Effector memory CD8-positive, alpha-beta T cell (primary cell): Measurements from ENCODE around the gene HIRA.
A peak's percentile ranks its signal among the peaks of the same experiment; 100 is the strongest.

Source experiments
- ATAC-seq: fragments of 150-1000 bp; cut with Tn5 transposase; replicated peaks from 2 replicates; pipeline ENCODE4 v1.10.0; 2021; ENCODE audit warnings: mild to moderate bottlenecking, moderate library complexity
- DNase-seq, 3 experiments: peaks; one replicate each; pipeline ENCODE4 v3.0.0; 2021
- H3K27ac Mint-ChIP-seq, 2 donors: one replicate each; pipeline ENCODE4 v1.8.0; 2022; ENCODE audit warnings: mild to moderate bottlenecking in 2 of 2, mixed read lengths in 2 of 2, moderate library complexity in 2 of 2
- H3K27me3 Mint-ChIP-seq, 2 donors: one replicate each; pipeline ENCODE4 v1.8.0; 2022; ENCODE audit warnings: mixed read lengths in 2 of 2
- H3K36me3 Mint-ChIP-seq: one replicate; pipeline ENCODE4 v1.8.0; 2022; ENCODE audit warnings: mild to moderate bottlenecking, moderate library complexity, mixed read lengths; ENCODE audit not compliant: insufficient read depth
- H3K4me1 Mint-ChIP-seq, 2 donors: one replicate each; pipeline ENCODE4 v1.8.0; 2022; ENCODE audit warnings: low read depth in 2 of 2, mixed read lengths in 2 of 2
- H3K4me3 Mint-ChIP-seq, 2 donors: one replicate each; pipeline ENCODE4 v1.8.0; 2022; ENCODE audit warnings: mild to moderate bottlenecking in 2 of 2, mixed read lengths in 2 of 2, moderate library complexity in 2 of 2
- H3K9me3 Mint-ChIP-seq, 2 donors: one replicate each; pipeline ENCODE4 v1.8.0; 2022; ENCODE audit warnings: mixed read lengths in 2 of 2

Gene HIRA

GRCh38 chr22:19424186-19424500 lies 7.4 kb downstream of the HIRA start:
- peaks cover 62 to 85% of the 10 kb centered on the region in 2 donors for H3K4me1 Mint-ChIP-seq
- DNase-seq (no peak), ATAC-seq (no peak)
- peaks cover 20% of the 10 kb centered on the region for H3K36me3 Mint-ChIP-seq
- peak overlapping the region; percentile 47 to 96 for H3K27ac Mint-ChIP-seq
- H3K9me3 Mint-ChIP-seq: no peaks in the 10 kb centered on the region
- no peak overlapping the region for H3K4me3 Mint-ChIP-seq
- H3K27me3 Mint-ChIP-seq: no peaks in the 10 kb centered on the region

- Mint-ChIP-seq H3K27ac (peak overlapping the region; percentile 95 to 96), H3K36me3 (peaks cover 21% of the 10 kb centered on the region), H3K27me3 (no peaks in the 10 kb centered on the region), H3K4me1 (peaks cover 64 to 85% of the 10 kb centered on the region in 2 donors), H3K4me3 (peak overlapping the region; percentile 1 to 51), H3K9me3 (no peaks in the 10 kb centered on the region)
- DNase-seq (no peak), ATAC-seq (no peak)
These were observed 8.9 kb downstream of the HIRA start for GRCh38 chr22:19422440-19423301.

GRCh38 chr22:19420321-19420720 lies 11.2 kb downstream of the HIRA start:
- ATAC-seq (peak; percentile 10), DNase-seq (no peak)
- H3K4me3 Mint-ChIP-seq: peak overlapping the region; percentile 68 to 77
- H3K36me3 Mint-ChIP-seq: peaks cover 18% of the 10 kb centered on the region
- H3K27ac Mint-ChIP-seq: peak overlapping the region; percentile 95 to 96
- no peaks in the 10 kb centered on the region for H3K27me3 Mint-ChIP-seq
- H3K4me1 Mint-ChIP-seq: peaks cover 62 to 74% of the 10 kb centered on the region in 2 donors
- H3K9me3 Mint-ChIP-seq: no peaks in the 10 kb centered on the region

- DNase-seq: peak; percentile 47 to 59 (median 56)
These were observed 11.9 kb downstream of the HIRA start for GRCh38 chr22:19419464-19420178.

DNA sequence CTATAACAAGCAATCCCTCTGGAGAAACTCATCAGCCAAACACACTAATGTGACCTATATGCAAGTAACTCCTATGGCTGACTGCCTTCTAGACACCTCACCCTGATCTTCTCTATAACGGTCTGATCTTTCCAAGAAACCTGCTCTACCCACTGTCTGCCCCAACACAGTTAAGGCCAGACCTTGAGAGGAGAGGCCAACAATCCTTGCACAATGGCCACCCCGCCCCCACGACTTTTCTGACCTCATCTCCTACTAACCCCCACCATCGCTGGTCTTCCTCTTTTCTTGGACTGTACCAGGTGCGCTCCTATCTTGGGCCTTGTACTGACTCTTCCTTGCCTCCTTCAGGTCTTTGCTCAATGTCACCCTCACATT lies 12.5 kb downstream of the HIRA start:
- H3K27ac Mint-ChIP-seq: peak overlapping the region; percentile 95 to 96
- peaks cover 18% of the 10 kb centered on the region for H3K36me3 Mint-ChIP-seq
- H3K4me3 Mint-ChIP-seq: peak overlapping the region; percentile 68 to 77
- H3K9me3 Mint-ChIP-seq: no peaks in the 10 kb centered on the region
- no peaks in the 10 kb centered on the region for H3K27me3 Mint-ChIP-seq
- DNase-seq: no peak
- H3K4me1 Mint-ChIP-seq: peaks cover 55 to 68% of the 10 kb centered on the region in 2 donors
- ATAC-seq: no peak

More at GRCh38 chr22:19419464-19420178, 11.9 kb downstream of the HIRA start:
- Mint-ChIP-seq H3K27ac (peak overlapping the region; percentile 95 to 96), H3K27me3 (no peaks in the 10 kb centered on the region), H3K4me1 (peaks cover 59 to 71% of the 10 kb centered on the region in 2 donors), H3K4me3 (peak overlapping the region; percentile 68 to 77), H3K9me3 (no peaks in the 10 kb centered on the region), H3K36me3 (peaks cover 18% of the 10 kb centered on the region)
- ATAC-seq: peak; percentile 95

- Mint-ChIP-seq H3K4me3 (peak overlapping the region in 1 of 2 donors; percentile 18), H3K9me3 (no peaks in the 10 kb centered on the region), H3K36me3 (peaks cover 20% of the 10 kb centered on the region), H3K27ac (peak overlapping the region; percentile 65 to 94), H3K27me3 (no peaks in the 10 kb centered on the region), H3K4me1 (peaks cover 40 to 48% of the 10 kb centered on the region in 2 donors)
- ATAC-seq: no peak
- DNase-seq: no peak
These were observed 18.6 kb downstream of the HIRA start for GRCh38 chr22:19412923-19413322.

GRCh38 chr22:19412478-19412877 lies 19.1 kb downstream of the HIRA start:
- Mint-ChIP-seq H3K27ac (peak overlapping the region; percentile 65 to 94), H3K36me3 (peaks cover 25% of the 10 kb centered on the region), H3K4me3 (peak overlapping the region in 1 of 2 donors; percentile 18), H3K4me1 (peaks cover 38 to 45% of the 10 kb centered on the region in 2 donors), H3K27me3 (no peaks in the 10 kb centered on the region), H3K9me3 (no peaks in the 10 kb centered on the region)
- DNase-seq (no peak), ATAC-seq (no peak)

DNA sequence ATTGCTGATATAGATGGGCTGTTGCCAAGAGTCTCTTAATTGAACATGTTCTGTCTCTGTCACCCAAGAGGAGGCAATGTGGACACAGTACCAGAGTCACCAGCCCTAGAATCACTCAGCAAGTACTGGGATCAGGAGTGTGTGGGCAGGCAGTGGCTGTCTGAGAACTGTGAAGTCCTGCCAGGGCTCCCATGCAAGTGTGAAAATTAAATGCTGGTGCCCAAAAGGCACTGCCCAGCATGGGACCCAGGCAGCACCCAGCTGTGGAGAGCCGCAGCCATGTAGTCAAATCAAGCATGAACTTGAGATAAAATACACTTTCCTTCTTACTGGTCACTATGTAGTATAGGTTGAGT lies 19.9 kb downstream of the HIRA start:
- DNase-seq (no peak), ATAC-seq (no peak)
- Mint-ChIP-seq H3K27me3 (no peaks in the 10 kb centered on the region), H3K4me1 (peaks cover 33 to 45% of the 10 kb centered on the region in 2 donors), H3K4me3 (no peak overlapping the region), H3K9me3 (no peaks in the 10 kb centered on the region), H3K27ac (peak overlapping the region; percentile 53 to 94), H3K36me3 (peaks cover 30% of the 10 kb centered on the region)

DNA sequence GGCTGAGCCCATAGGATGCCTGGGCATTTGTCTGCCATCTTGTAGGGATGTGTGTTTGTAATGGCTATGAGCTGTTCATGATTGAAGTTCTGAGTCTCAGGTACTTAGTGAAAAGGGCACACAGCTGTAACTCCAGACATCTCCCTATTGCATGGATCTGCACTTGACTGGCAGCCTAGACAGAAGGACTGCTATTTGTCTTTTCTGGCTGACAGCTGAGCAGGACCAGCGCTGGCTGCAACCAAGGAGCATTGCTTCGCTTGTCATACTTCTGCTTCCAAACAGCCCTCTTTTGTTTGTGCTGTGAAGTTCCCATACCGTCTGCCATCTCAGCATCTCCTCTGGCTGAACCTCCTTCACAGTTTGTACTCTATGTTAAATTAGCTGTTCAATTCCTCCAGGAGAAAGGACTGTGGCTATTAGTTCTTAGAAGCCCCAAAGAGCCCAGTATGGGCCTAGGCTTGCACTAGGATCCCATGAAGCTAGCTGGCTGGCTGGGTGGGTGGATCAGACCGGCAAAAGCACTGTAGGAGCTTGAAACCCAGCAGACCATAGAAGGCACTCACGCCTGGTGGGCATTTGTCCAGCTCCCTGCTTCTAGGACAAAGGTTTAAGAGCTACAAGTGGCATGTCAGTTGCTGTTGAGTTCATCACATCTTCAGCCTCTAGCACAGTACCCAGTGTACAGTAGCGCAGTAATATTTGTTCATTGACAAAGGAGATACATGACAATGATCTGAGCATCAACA lies 20.4 kb downstream of the HIRA start:
- Mint-ChIP-seq H3K4me1 (peaks cover 31 to 42% of the 10 kb centered on the region in 2 donors), H3K27ac (peak overlapping the region; percentile 53 to 94), H3K36me3 (peaks cover 36% of the 10 kb centered on the region), H3K4me3 (no peak overlapping the region), H3K9me3 (no peaks in the 10 kb centered on the region), H3K27me3 (no peaks in the 10 kb centered on the region)
- DNase-seq (no peak), ATAC-seq (no peak)

DNA sequence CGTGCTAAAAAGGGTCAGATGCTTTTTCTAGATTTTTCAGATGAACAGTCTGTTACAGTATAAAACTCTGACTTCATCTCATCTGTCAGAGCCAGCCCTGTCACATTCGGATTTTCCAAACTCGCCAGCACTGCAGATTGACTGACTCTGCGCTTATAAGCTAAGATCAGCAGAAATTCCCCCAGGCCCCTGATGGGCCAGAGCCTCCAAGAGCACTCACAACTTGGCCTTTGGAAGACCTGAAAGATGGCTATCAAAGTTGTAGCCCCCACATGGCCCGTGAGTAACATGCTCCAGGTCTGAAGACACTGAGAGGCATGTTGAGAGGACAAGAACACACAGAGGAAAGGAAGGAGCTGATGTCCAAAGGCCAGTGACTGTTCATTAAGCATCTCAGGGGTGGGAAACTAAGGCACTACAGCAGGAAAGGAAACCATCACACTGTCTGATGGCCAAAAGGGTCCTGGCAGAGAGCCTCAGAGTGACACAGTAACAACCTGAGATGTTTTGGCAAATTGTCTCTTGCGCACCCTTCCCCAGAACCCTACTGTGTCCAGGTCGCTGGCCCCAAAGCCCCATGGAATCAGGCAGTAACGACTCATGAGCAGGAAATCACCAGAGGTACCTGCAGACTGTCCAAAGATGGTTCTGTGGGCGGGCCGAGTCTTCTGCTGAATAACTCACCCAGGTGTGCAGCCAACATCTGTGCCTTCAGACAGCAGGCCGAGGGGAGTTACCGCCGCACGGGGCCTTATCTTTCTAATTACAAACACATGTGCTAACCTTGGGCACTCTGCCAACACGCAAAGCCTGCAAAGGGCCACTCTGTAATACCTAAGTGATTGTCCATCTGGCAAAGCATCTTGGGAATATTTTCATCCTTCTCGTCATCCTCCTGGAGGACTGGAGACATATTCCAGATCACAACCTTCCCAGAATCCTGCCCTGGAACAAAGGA lies 23.6 kb downstream of the HIRA start:
- Mint-ChIP-seq H3K4me1 (peaks cover 19 to 33% of the 10 kb centered on the region in 2 donors), H3K27me3 (no peaks in the 10 kb centered on the region), H3K36me3 (peaks cover 47% of the 10 kb centered on the region), H3K27ac (peak overlapping the region; percentile 20 to 73), H3K9me3 (no peaks in the 10 kb centered on the region), H3K4me3 (no peak overlapping the region)
- no peak for ATAC-seq
- no peak for DNase-seq

DNA sequence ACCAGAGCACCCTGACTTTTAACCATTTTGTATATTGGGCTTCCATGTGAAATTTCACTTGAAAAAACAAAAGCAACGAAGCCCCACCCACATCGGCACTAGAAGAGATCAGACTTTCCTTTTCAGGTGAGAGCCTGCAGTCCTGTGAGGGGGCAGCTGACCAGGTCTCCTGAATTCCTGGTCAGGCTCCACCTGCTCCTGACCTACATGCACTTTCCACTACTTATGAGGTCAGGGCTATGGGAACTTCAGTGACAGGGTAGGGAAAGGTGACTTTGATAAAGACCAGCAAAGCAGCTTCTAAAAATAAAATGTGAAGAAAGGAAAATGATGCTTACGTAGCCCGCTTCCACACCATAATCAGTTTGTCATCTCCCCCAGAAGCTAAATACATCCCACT lies 24.7 kb downstream of the HIRA start:
- Mint-ChIP-seq H3K27me3 (no peaks in the 10 kb centered on the region), H3K27ac (peak overlapping the region; percentile 20 to 73), H3K36me3 (peaks cover 51% of the 10 kb centered on the region), H3K4me3 (no peak overlapping the region), H3K4me1 (peaks cover 10 to 25% of the 10 kb centered on the region in 2 donors), H3K9me3 (no peaks in the 10 kb centered on the region)
- ATAC-seq (no peak), DNase-seq (no peak)

DNA sequence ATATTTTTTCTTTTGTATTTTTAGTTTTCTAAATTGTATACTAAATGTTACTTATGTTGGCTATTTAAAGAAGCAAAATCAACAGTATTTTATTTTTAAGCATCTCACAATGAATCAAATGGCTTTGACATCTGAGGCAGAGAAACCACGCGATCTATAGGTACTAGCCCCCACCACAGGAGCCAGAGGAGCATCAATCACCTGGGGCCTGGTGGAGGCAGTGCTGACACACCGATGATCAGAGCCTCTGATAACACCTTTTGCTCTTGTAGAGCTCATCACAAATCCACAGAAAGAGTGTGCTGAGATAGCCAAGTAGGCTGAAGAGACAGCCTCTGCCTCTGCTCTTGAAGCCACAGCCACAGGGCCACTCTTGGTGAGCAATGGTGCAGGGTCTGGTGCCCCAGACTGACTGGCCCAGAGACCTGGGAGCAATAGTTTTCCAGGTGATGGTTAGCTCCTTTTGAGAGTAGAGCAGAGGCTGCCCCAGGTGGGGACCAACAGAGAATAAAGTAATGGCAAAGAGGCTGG lies 25.2 kb downstream of the HIRA start:
- no peaks in the 10 kb centered on the region for H3K9me3 Mint-ChIP-seq
- peaks cover 6 to 25% of the 10 kb centered on the region in 2 donors for H3K4me1 Mint-ChIP-seq
- H3K36me3 Mint-ChIP-seq: peaks cover 51% of the 10 kb centered on the region
- no peak overlapping the region for H3K4me3 Mint-ChIP-seq
- no peaks in the 10 kb centered on the region for H3K27me3 Mint-ChIP-seq
- ATAC-seq: peak; percentile 51
- DNase-seq: no peak
- H3K27ac Mint-ChIP-seq: peak overlapping the region in 1 of 2 donors; percentile 73
